ENCODE results near the gene IFNG-AS1.

The IFNG-AS1 gene

DNA sequence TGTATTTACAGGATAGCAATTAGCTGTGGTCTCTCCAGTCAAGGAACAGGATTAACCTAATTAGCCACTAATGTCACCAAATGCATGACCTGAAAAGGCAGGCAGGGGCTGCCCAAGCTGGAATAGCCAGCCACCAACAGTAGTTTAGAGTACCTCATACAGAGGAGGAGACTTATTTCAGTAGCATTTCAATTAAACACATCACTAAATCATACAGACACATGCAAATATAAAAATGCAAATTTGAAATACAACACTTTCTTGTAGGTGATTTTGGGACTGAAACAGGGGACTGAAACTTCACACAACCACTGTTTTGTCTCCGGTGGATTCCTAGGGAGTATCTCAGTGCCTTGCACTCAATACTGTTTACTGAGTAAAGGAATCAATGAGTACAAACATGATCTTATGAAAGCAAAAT lies 636 bp upstream of the IFNG-AS1 start:
- H3K9ac ChIP-seq: no peak overlapping the region
- no peaks in the 10 kb centered on the region for H3K79me2 ChIP-seq
- TF ChIP-seq, protein P1, sequence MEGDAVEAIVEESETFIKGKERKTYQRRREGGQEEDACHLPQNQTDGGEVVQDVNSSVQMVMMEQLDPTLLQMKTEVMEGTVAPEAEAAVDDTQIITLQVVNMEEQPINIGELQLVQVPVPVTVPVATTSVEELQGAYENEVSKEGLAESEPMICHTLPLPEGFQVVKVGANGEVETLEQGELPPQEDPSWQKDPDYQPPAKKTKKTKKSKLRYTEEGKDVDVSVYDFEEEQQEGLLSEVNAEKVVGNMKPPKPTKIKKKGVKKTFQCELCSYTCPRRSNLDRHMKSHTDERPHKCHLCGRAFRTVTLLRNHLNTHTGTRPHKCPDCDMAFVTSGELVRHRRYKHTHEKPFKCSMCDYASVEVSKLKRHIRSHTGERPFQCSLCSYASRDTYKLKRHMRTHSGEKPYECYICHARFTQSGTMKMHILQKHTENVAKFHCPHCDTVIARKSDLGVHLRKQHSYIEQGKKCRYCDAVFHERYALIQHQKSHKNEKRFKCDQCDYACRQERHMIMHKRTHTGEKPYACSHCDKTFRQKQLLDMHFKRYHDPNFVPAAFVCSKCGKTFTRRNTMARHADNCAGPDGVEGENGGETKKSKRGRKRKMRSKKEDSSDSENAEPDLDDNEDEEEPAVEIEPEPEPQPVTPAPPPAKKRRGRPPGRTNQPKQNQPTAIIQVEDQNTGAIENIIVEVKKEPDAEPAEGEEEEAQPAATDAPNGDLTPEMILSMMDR (IDR thresholded peaks at IDR 0.05): no peak
- H3K36me3 ChIP-seq (ENCODE audit: control insufficient read depth, insufficient read depth, low read length): no peaks in the 10 kb centered on the region
- no peaks in the 10 kb centered on the region for H3K9me3 ChIP-seq (ENCODE audit: control insufficient read depth, low read length)
- no peak overlapping the region for H3K4me2 ChIP-seq (ENCODE audit: low read length)
- no peak overlapping the region for H3K4me3 ChIP-seq (ENCODE audit: low read depth, low read length)
- no peak overlapping the region for H3K27ac ChIP-seq
- H3K27me3 ChIP-seq (ENCODE audit: control insufficient read depth, insufficient read depth, low read length): no peaks in the 10 kb centered on the region
- no peaks in the 10 kb centered on the region for H3K4me1 ChIP-seq
- H2AFZ ChIP-seq: no peak overlapping the region

DNA sequence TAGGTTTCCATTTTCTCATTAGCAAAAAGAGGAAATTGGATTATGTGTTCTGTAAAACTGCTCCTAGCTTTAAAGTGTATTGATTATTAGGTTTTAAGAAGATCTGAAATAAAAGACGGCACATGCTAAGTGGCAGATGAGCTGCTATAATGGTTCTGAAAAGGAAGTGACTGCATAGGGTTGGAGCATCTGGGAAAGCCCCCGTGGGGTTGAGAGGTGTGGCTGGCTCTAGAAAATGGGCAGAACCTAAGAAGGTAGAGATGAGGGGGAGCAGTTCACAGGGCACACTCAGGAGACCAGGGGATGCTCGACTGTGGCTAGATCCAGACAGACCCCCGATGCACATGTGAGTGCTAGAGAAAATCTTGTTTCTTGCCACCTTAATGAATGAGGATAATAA lies 1.9 kb downstream of the IFNG-AS1 start:
- no peak overlapping the region for H3K4me3 ChIP-seq (ENCODE audit: low read depth, low read length)
- no peak overlapping the region for H3K9ac ChIP-seq
- H3K27me3 ChIP-seq (ENCODE audit: control insufficient read depth, insufficient read depth, low read length): no peaks in the 10 kb centered on the region
- H3K4me1 ChIP-seq: no peaks in the 10 kb centered on the region
- no peak overlapping the region for H3K27ac ChIP-seq
- H3K79me2 ChIP-seq: no peaks in the 10 kb centered on the region
- H3K4me2 ChIP-seq (ENCODE audit: low read length): no peak overlapping the region
- TF ChIP-seq, protein P1 (IDR thresholded peaks at IDR 0.05): no peak
- no peaks in the 10 kb centered on the region for H3K9me3 ChIP-seq (ENCODE audit: control insufficient read depth, low read length)
- H3K36me3 ChIP-seq (ENCODE audit: control insufficient read depth, insufficient read depth, low read length): no peaks in the 10 kb centered on the region
- no peak overlapping the region for H2AFZ ChIP-seq

DNA sequence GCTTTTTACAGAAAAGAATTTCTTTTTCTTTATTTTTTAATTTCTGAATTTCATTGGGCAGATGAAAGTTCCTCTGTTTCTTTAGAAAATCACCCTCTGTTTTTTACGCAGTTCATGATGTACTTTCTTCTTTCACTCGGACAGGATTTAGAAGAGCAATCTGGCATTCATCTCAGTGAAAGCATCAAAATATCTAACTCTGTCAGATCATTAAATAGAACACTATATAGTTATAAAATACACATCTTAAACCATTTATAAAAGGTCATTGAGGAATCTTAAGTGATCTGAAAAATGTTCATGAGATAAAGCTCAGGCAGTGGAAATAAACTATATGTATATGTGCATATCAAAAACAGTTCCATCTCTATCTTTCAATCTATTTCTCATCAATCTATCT lies 3.9 kb downstream of the IFNG-AS1 start:
- H2AFZ ChIP-seq: no peak overlapping the region
- TF ChIP-seq, protein P1 (IDR thresholded peaks at IDR 0.05): no peak
- no peak overlapping the region for H3K9ac ChIP-seq
- no peaks in the 10 kb centered on the region for H3K36me3 ChIP-seq (ENCODE audit: control insufficient read depth, insufficient read depth, low read length)
- no peaks in the 10 kb centered on the region for H3K9me3 ChIP-seq (ENCODE audit: control insufficient read depth, low read length)
- H3K79me2 ChIP-seq: no peaks in the 10 kb centered on the region
- no peaks in the 10 kb centered on the region for H3K27me3 ChIP-seq (ENCODE audit: control insufficient read depth, insufficient read depth, low read length)
- no peak overlapping the region for H3K27ac ChIP-seq
- H3K4me3 ChIP-seq (ENCODE audit: low read depth, low read length): no peak overlapping the region
- no peak overlapping the region for H3K4me2 ChIP-seq (ENCODE audit: low read length)
- H3K4me1 ChIP-seq: no peaks in the 10 kb centered on the region

DNA sequence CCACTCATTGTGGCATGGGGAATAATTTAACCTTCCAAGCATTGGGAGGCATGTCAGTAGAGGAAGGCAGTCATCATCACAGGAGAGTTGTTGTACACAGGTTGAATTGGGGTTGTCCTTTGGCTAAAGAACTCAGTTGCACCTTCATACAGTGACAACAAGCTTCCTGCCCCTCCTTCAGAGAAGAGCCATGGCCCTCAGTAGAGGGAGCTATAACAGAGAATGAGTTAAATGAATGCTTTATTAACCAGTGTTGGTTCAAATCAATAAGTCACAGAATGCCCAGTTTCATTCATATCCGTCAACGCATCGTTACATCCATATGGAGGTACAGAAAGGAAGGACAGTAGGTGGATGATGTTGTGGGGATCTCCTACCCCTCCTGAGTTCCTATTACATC lies 4.8 kb downstream of the IFNG-AS1 start:
- Histone ChIP-seq H3K27me3 (ENCODE audit: control insufficient read depth, insufficient read depth, low read length) (no peaks in the 10 kb centered on the region), H2AFZ (no peak overlapping the region), H3K9me3 (ENCODE audit: control insufficient read depth, low read length) (no peaks in the 10 kb centered on the region), H3K4me2 (ENCODE audit: low read length) (no peak overlapping the region), H3K4me1 (no peaks in the 10 kb centered on the region), H3K9ac (no peak overlapping the region), H3K79me2 (no peaks in the 10 kb centered on the region), H3K36me3 (ENCODE audit: control insufficient read depth, insufficient read depth, low read length) (no peaks in the 10 kb centered on the region), H3K27ac (no peak overlapping the region), H3K4me3 (ENCODE audit: low read depth, low read length) (no peak overlapping the region)
- TF ChIP-seq, protein P1 (IDR thresholded peaks at IDR 0.05): no peak

DNA sequence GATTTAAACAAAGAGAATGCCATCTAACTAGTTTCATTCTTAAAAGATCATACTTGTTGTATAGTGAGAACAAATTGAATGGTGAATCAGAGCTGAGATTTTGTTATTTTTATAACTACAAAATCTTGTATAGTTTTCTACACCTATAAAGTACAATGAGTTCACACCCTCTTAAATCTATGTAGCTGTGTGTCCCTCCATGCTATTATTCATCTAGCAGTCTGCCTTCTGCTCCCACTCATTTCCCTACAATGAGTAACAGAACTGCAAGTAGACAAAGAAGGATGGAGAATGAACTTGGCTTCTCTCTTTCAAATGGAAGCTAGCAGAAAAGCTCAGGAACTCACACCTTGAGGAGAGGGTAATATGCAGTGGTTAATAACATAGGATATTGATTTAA lies 7.1 kb downstream of the IFNG-AS1 start:
- Histone ChIP-seq H3K4me3 (ENCODE audit: low read depth, low read length) (no peak overlapping the region), H3K4me1 (no peaks in the 10 kb centered on the region), H3K4me2 (ENCODE audit: low read length) (no peak overlapping the region), H3K79me2 (no peaks in the 10 kb centered on the region), H3K27ac (no peak overlapping the region), H3K27me3 (ENCODE audit: control insufficient read depth, insufficient read depth, low read length) (no peaks in the 10 kb centered on the region), H2AFZ (no peak overlapping the region), H3K36me3 (ENCODE audit: control insufficient read depth, insufficient read depth, low read length) (no peaks in the 10 kb centered on the region), H3K9ac (no peak overlapping the region), H3K9me3 (ENCODE audit: control insufficient read depth, low read length) (no peaks in the 10 kb centered on the region)
- TF ChIP-seq, protein P1 (IDR thresholded peaks at IDR 0.05): no peak
